Measurements from ENCODE around the gene PTPRN2.

The PTPRN2 gene

DNA sequence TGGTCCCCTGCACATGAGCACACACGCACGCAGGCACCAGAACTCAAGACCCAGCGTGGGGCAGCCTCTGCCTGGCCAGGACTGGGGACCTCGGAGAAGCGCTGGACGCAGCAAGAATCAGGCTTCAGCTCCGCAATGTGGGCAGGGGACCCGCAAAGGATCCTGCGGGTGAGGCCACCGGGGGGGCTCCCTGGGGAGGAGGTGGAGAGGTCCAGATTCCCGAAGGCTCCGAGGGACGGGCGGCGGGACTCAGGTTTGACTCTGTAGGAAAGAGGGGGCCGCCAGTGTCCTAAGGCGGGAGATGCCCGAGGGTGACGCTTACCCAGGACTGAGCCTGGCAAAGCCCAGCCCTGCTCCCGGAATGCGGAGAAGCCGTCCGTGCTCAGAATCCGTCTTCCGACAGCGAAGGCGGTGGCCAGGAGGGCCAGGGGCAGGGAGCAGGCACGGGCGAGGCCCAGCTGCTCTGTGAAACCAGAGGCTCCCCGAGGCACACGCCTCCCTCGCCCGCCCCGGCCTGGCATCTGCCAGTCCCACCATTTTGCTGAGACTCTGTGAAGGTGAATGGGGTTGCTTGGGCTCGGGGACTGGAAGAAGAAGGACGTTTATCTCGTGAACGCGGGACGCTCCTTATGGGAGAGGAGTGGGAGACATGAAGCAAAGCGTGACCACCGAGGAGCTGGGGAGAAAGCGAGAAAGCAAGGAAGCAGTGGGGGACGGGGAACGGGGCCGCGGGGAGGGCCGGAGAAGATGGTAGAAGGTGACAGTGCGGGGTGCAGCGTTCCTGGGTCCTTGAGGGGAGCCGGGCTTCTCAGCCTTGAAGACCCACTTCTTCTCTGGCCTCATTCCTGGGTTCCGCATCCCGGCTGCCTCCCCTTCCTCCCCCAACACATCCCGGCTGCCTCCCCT lies 489.2 kb downstream of the PTPRN2 start:
- no peak for DNase-seq

DNA sequence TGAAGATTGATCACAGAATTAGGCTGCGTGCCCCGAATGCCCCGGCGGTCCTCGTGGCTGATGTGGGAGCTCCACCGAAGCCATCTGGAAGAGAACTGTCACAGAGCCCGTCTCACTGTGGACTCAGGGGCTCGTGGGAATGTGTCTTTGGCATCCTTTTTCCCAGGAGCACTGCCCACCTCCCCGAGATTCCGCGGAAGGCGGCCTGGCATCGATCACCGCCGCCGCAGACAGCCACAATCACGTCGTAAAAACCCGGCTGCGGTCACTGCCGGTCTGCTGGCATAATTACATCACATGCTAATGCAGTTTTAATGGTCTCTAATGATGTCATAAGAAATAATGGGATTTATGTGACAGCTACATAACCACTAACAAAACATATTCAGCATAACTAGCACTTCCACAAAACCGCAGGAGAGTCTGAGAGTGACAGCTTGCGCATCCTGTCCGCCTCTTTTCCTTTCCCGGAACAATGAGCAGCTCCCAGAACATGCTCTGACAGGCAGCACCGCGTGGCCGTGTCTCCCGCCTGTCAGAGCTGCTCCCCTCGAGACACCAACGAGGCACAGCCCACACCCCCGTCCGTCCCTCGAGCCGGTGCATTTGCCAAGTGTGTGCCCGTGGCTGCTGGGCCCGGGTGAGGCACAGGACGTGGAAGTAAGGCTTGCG lies 490.0 kb downstream of the PTPRN2 start:
- DNase-seq: no peak

DNA sequence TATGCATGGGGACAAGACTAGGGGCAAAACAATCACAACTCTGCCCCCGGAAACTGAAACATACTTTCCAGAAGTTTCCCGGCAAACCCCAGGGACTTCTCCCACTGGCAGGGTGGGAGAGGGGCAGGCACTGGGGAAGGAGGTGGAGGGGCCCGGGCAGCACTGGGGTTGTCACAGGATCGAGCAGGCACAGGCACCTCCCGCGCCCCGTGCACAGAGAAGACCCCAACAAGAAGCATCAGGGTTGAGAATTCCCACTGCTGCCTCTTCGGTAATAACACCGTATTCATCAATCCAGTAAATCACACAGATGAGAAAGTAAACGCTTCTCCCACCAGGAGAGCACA lies 490.5 kb downstream of the PTPRN2 start:
- no peak for DNase-seq

DNA sequence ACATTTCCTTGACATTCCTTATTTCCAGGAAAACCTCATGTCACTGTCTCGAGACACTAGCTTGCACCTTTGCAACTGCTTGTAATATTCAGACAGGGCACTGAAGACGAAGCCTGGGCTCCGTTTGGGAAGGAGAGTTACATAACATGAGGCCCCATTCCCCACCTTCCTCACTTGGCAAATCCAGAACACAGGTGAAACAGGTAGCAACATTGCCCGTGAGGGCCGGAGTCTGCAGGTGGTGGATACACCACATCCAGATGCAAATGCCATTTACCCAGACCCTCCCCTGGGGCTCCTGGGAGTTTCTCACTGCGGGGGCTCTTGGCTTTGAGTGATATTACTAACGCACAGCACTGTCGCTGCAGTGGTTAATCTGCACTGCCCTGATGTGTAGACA lies 491.0 kb downstream of the PTPRN2 start:
- DNase-seq: no peak

DNA sequence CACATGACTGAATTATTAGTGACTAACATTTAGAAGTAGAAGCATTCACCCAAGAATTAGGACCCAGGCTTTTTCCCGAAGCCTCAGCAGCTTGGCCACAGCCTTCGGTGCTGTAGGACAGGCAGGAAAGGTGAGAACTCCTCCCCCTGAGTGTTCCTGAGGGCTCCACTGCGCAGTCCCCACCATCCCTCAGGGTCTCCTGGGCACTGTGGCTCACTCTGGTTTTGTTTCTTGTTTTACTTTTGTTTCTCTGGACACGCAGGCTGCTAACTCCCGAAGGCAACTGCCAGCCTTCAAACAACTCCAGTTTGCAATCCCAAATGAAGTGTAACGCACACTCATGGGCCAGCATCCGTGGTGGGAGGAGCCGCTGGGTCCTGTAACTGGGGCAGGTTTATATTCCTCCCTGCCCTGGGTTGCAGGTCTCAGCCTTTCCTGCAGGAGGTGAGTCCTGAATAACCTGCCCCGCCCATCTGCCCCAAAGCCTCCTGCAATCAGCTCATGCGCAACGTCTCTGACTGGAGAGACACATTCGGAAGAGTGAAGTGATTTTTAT lies 492.9 kb downstream of the PTPRN2 start:
- no peak for DNase-seq

DNA sequence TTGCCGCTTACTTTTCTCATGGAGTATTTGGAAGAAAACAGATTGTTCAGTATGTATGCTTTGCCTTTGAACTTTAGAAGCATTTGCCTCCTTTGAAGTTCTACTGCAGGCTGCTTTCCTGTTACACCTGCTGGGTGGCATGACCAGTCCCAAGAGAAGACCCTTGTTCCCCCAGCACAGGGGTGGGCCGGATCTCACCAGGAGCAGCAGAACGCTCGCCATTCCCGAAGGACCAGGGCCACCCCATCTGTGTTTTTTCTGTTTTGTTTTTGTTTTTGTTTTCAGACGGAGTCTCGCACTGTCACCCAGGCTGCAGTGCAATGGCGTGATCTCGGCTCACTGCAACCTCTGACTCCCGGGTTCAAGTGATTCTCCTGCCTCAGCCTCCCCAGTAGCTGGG lies 493.6 kb downstream of the PTPRN2 start:
- no peak for DNase-seq

DNA sequence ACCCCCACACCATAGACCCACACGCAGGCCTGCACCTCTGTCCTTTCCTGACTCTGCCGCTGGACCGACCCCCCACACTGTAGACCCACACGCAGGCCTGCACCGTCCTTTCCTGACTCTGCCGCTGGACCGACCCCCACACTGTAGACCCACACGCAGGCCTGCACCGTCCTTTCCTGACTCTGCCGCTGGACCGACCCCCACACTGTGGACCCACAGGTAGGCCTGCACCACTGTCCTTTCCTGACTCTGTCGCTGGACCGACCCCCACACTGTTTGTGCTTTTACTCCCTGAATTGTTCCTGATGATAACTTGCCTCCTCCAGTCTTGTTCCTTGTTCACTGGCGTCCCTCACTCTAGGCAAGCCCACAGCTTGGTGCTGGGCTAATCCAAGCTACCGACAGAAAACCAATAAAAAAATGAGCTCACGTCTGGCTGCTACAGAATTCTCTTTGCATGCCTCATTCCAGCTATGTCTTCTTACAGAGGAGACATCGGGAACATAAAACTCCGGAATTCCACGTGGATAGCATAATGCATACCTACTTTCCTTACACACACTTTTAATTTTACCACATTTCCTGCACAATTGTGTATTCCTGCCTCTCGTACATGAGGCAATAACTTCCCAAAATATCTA lies 494.3 kb downstream of the PTPRN2 start:
- DNase-seq: no peak

DNA sequence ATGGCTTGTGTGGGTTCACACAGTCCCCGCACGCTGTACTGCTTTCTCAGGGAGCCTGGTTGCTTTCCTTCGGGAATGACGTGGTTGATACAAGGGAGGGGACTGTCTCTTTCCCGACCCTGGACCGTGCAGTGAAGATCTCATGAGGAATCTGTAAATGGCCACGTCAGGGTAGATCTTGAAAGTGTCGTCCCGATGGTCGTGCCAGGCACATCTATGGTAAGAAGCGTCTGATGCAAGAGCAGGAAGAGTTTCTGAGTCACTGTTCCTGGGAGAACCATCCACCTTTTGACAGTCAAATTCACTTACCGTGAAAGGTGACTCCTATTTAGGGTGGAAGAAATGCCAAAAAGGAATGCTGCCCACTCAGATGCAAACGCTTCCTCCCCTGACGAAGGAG lies 500.4 kb downstream of the PTPRN2 start:
- DNase-seq: no peak

DNA sequence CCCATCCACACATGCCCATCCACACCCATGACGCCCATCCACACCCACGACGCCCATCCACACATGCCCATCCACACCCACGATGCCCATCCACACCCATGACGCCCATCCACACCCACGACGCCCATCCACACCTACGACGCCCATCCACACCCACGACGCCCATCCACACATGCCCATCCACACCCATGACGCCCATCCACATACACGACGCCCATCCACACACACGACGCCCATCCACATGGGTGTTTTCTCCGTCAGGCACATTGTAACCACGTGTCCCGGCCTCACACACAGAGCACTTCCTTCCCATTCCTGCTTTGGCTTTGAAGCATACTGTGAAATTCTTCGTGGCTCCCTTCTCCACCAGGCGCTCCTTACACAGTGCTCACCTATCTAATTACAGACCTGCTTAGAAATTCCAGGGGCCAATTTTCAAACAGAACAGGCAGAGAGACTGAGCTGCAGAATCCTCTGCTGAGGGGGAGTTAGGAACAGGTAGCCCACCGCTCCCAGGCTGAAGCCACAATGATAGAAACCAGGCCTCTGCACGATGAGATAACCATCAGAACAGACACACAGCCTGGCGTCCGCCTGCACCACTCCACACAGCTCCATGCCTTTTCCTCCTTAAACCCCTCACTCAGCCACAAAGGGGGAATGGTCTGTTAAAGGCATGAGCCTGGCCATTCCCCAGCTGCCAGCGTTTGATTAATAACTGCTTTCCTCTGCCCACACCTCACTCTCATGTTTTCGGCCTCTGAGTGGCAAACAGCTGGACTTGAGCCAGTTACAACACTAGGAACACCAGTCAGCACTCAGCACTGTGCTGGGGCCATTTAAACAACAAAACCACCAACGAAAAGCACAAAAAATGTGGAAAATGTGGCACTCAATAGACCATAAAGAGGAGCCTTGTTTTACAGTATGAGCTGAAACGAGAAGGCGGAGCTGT lies 501.6 kb downstream of the PTPRN2 start:
- DNase-seq: no peak

DNA sequence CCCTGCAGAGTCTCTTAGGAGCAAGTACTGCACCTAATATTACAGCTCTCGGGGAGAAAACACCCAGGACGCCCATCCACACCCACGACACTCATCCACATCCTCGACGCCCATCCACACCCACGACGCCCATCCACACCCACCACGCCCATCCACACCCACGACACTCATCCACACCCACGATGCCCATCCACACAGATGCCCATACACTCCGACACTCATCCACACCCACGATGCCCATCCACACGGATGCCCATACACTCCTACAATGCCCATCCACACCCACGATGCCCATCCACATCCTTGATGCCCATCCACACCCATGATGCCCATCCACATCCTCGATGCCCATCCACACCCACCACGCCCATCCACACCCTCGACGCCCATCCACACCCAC lies 503.1 kb downstream of the PTPRN2 start:
- DNase-seq: no peak

DNA sequence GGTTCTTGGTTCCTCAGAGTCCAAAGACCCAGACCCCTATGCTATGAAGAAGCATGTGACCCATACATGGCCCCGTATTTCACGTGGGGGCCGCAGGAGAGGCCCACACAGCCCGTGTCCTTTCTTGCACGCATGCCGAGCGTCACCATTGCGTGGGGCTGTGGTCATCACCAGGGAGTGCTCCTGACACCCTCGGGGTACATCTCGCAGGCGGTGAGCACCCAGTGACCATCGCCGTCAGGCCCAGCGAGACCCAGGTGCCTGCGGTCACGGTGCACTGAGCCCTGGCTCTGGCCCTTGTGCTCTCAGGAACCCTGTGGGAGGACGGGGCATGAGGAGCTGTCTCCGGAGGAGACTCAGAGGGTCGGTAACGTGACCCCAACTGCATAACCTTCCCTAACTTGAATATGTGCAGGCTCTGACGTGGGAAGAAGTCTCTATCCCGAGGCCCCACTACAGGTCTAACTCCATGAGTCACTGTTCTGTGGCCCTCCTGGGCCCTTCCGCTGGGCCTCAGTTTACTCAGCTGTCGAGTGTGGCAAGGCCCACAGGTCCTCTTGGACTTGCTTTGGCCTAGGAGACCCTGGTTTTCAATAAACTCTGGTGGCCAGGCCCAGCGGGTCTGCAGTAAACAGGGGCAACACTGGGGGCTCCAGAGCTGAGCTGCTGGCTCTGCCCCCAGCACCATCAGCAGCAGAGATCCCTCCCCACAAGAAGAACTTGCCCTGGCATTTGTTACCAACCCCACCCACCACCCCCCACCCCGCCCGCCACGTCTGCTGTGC lies 503.9 kb downstream of the PTPRN2 start:
- DNase-seq: no peak

DNA sequence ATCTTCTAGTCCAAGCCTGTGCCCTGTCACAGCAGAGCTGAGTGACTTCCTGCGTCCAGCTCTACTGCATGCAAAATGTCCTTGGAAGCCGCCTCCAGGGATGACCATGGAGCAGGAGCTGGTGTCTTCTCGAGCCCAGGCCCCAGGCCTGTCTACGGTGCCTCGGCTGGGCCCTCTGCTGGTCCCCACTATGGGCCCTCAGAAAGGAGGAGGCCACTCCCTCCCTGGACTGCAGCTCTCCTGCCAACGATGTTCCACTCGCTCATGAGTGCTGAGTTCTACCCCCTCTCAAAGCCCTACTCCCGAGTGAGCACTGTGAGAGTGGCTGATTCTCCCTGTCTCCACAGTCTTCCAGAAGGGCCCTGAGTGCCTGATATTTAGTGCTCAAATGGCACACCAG lies 504.9 kb downstream of the PTPRN2 start:
- DNase-seq: no peak

DNA sequence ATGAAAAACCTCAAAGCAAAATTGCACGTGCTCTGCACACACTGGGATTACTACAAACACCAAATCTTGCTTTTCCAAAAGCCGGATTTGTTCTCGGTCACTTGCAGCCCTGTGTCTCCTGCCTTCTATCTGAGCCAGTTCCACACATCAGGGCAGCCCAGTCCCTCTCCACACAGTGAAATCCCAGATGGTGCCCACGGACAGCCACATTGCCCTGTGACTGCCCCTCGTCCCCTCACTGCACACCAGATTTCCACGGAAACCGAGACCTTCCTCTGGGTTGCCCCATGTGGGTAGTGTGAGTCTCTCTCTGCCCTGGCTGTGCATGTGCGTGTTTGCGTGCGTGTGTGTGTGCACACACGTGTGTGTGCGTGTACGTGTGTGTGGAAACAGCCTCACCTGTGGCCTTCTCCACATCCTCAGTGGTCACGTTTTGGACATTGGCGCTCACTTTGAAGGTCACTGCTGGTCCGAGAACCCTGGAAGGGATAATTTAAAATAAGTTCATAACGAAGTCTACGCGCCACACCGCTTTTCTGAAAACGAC lies 506.7 kb downstream of the PTPRN2 start:
- DNase-seq: no peak

DNA sequence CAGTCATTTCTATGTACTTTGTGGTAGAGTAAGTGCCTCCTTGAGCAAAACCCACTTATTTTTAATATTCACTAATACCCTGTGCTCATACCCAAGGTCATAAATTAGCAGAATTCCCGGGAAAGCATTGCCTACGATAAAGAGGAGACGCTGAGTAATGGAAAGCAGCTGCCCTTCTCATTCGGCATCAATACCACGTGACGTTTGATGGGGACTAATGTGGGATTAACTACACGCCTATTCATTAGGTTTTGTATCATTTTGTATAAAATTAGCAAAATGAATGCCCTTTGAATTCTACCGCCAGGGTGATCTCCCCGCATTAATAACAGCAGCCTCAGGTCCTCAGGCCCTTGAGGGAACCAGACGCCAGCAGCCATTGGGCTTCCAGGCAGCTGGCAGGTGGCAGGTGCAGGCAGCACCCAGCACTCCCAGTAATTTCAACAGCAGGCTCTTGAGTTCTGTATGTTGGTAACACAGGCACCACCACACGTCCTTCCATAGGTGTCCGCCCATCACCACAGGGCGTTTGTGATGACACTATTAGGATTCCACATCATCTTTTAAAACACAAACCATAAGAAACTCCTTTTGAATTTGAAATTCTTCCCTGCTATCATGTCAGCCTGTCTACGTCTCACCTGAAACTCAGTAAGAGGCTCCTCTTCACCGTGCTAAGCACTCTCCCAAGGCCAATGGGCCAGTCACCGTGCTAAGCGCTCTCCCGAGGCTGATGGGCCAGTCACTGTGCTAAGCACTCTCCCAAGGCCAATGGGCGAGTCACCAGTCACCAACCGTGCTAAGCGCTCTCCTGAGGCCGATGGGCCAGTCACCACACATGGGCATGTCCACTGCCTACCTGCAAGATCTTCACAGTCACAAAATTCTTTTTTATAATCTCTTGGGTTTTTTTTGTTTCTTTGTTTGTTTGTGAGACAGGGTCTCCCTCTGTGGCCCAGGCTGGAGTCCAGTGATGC lies 509.4 kb downstream of the PTPRN2 start:
- DNase-seq: no peak

DNA sequence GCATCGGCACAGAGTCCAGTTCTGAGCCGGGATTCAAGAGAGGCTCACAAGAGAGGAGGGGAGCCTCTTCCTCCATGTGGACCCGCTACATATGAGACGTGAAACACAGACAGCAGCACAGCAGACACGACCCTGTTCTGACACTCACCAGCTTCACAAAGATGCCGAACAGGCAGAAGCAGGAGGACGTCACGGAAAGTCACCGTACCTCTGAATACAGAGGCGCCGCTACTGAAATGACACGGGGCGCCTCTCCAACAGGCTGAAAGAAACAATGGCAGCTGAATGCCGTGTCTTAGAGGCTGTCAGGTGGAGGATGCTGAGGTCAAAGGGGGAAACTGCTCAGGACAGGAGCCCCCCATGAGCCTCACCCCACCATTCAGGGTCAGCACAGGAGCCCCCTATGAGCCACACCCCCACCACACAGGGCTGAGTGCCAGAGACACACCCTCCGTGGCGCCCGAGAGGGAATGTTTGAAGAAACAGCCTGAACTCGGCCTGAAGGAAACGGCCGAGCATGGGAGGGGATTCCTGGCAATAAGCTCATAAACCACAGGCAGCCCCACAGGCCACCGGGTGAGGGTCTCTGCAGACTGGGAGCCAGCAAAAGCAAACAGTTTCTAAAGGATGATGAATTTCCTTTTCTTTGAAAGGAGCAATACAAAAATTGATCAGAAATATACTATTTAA lies 510.3 kb downstream of the PTPRN2 start:
- no peak for DNase-seq

DNA sequence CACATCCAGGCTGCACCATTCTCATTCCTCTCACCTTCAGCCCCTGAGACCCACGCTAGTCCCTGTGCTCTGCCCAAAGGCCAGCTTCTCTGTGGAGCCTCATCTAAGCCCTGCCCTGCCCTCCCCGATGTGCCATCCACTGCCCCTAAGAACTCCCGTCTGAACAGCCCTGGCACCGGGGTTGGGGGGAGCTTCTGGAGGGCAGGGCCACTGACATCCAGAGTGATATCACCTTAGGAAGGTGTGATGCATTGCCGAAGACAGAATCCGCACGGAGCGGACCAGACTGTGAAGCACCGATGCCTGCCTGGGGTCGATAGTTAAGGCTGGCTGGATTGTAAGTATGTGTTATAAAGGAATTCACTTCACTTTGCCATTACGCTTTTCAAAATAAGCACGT lies 511.0 kb downstream of the PTPRN2 start:
- no peak for DNase-seq

DNA sequence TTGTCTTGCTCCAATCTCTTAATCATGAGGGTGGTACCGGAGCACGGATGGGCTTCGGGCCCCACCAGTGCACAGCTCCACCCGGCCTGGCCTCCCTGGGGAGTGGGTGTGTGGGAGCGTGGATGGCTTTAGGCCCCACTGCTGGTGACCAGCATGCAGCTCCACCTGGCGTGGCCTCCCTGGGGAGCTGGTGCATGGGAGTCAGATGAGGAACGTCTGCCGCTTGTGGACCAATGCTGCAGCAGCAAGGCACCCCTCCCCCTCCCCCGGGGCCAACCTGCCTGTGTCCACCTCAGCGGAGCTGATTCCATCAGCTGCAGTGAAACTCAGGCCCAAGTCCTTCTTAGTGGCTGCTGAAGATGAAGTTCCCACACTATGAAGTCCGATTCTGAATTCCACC lies 511.4 kb downstream of the PTPRN2 start:
- DNase-seq: no peak

DNA sequence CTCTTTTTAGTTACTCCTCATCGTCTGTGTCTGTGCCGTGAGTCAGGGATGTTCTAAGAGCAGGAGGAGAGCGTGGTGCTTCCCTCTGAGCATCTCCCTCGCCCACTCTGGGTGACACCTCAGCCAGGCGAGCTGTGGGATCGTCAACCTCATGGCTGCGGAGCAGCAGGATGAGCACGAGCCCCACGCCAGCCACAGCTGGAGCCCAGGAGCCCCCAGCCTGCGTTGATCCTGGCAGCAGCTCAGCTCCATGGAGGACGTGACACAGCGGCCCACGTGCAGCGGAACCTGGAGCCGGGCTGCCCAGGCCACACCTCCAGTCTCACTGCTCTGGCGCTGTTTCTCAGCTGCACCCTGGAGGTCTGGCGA lies 512.0 kb downstream of the PTPRN2 start:
- no peak for DNase-seq

DNA sequence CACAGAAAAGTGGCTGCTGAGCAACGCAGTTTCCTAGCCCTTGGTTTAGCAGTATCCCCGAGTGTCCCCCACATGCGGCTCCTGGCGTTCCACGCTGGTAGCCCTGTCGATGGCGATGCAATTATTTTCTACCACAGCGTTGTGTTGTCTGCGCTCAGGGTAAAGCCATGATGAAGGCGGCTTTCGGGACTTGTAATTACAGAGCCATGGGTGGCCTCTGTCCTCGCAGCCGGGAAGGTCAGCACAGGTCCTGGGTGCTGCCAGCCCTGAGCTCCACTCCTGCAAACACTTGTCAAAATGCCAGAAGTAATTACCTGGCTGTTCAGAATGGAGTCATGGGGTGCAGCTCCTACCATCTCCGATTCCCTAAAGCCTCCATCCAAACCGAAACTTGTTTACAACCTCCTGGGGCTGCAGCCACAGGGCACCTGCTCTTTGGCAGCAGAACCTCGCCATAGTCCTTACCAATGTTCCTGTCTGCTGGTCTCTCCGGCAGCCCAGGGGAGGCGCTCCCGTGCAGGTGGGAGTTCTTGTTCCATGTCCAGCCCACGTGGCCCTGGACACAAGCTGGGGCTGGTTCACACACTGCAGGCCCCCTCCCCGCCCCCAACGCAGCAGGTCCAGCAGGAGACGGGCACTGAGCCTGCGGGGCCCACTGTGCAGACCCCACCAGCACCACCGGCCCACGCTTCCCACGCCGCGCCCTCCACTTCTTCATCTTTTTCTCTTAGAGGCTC lies 512.6 kb downstream of the PTPRN2 start:
- no peak for DNase-seq
